ENCODE data around the gene GPA33.

GPA33 gene, protein sequence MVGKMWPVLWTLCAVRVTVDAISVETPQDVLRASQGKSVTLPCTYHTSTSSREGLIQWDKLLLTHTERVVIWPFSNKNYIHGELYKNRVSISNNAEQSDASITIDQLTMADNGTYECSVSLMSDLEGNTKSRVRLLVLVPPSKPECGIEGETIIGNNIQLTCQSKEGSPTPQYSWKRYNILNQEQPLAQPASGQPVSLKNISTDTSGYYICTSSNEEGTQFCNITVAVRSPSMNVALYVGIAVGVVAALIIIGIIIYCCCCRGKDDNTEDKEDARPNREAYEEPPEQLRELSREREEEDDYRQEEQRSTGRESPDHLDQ

GRCh38 chr1:167090314-167090942 lies at the start of gene GPA33:
TSS of gene GPA33 (minus strand) at chr1:167090377. CDS start at chr1:167090287, 90 bp downstream.
- TF ChIP-seq, protein P1, sequence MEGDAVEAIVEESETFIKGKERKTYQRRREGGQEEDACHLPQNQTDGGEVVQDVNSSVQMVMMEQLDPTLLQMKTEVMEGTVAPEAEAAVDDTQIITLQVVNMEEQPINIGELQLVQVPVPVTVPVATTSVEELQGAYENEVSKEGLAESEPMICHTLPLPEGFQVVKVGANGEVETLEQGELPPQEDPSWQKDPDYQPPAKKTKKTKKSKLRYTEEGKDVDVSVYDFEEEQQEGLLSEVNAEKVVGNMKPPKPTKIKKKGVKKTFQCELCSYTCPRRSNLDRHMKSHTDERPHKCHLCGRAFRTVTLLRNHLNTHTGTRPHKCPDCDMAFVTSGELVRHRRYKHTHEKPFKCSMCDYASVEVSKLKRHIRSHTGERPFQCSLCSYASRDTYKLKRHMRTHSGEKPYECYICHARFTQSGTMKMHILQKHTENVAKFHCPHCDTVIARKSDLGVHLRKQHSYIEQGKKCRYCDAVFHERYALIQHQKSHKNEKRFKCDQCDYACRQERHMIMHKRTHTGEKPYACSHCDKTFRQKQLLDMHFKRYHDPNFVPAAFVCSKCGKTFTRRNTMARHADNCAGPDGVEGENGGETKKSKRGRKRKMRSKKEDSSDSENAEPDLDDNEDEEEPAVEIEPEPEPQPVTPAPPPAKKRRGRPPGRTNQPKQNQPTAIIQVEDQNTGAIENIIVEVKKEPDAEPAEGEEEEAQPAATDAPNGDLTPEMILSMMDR (IDR thresholded peaks at IDR 0.05; ENCODE audit: low read depth, low read length), result no peak
- H3K4me3 ChIP-seq (ENCODE audit: low read depth, low read length), result no peak within 1 kb of the TSS
- H3K27ac ChIP-seq, result no peak within 1 kb of the TSS
- DNase-seq, result no peak
- no peaks in the 10 kb centered on the region for H3K36me3 ChIP-seq
- no peaks in the 10 kb centered on the region for H3K27me3 ChIP-seq (ENCODE audit: insufficient read depth, low read depth, severe bottlenecking)
- no peaks in the 10 kb centered on the region for H3K9me3 ChIP-seq (ENCODE audit: severe bottlenecking)

DNA sequence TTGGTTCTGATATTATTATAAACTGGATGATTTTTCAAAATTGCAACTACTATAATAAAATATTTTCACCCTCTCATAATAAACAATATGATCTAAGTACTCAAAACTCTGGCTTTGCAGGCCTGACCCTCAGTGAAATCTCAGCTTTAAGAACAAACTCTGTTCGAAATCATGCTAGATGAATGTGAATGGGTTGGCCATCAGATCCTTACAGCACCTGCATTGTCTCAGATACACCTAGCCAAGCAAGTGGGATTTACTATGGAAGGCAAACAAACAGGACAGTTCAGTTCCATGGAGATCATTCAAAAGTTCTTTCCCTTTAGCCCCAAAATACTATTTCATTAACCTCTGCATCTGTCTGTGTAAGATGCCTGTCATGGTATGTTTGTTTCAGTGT lies 48.5 kb upstream of the GPA33 start:
- no peaks in the 10 kb centered on the region for H3K27me3 ChIP-seq (ENCODE audit: insufficient read depth, low read depth, severe bottlenecking)
- no peak for DNase-seq
- H3K9me3 ChIP-seq (ENCODE audit: severe bottlenecking), result no peaks in the 10 kb centered on the region
- H3K36me3 ChIP-seq, result no peaks in the 10 kb centered on the region
- H3K4me3 ChIP-seq (ENCODE audit: low read depth, low read length), result no peak overlapping the region
- no peak overlapping the region for H3K27ac ChIP-seq
- TF ChIP-seq, protein P1 (IDR thresholded peaks at IDR 0.05; ENCODE audit: low read depth, low read length), result no peak

GRCh38 chr1:167137793-167138510 lies 47.8 kb upstream of the GPA33 start:
- Histone ChIP-seq H3K36me3 (no peaks in the 10 kb centered on the region), H3K9me3 (ENCODE audit: severe bottlenecking) (no peaks in the 10 kb centered on the region), H3K27me3 (ENCODE audit: insufficient read depth, low read depth, severe bottlenecking) (no peaks in the 10 kb centered on the region), H3K4me3 (ENCODE audit: low read depth, low read length) (peak overlapping the region; percentile 16; the same call in 1 of the 2 replicates), H3K27ac (peak overlapping the region; percentile 69)
- TF ChIP-seq, protein P1 (IDR thresholded peaks at IDR 0.05; ENCODE audit: low read depth, low read length), result no peak
- no peak for DNase-seq

GRCh38 chr1:167137332-167137781 lies 47.2 kb upstream of the GPA33 start:
- H3K27ac ChIP-seq, result peak overlapping the region; percentile 69
- no peaks in the 10 kb centered on the region for H3K9me3 ChIP-seq (ENCODE audit: severe bottlenecking)
- peak; percentile 11 for DNase-seq
- peak overlapping the region; percentile 16; the same call in 1 of the 2 replicates for H3K4me3 ChIP-seq (ENCODE audit: low read depth, low read length)
- no peaks in the 10 kb centered on the region for H3K27me3 ChIP-seq (ENCODE audit: insufficient read depth, low read depth, severe bottlenecking)
- TF ChIP-seq, protein P1 (IDR thresholded peaks at IDR 0.05; ENCODE audit: low read depth, low read length), result no peak
- no peaks in the 10 kb centered on the region for H3K36me3 ChIP-seq

GRCh38 chr1:167136806-167137205 lies 46.6 kb upstream of the GPA33 start:
- DNase-seq, result no peak
- peak overlapping the region; percentile 69 for H3K27ac ChIP-seq
- TF ChIP-seq, protein P1 (IDR thresholded peaks at IDR 0.05; ENCODE audit: low read depth, low read length), result no peak
- H3K9me3 ChIP-seq (ENCODE audit: severe bottlenecking), result no peaks in the 10 kb centered on the region
- H3K4me3 ChIP-seq (ENCODE audit: low read depth, low read length), result no peak overlapping the region
- no peaks in the 10 kb centered on the region for H3K27me3 ChIP-seq (ENCODE audit: insufficient read depth, low read depth, severe bottlenecking)
- H3K36me3 ChIP-seq, result no peaks in the 10 kb centered on the region

All from WERI-Rb-1 (cell line).